Liver (tissue), 9 donors: Measurements from ENCODE around the gene NTM. TPM values are rescaled to one million over a fixed set of nuclear protein-coding genes. Genes with fewer than 3 reads are reported as not detected.

ENCODE experiments used
- DNase-seq: peaks from one replicate; pipeline ENCODE4 v3.0.0-alpha.2; 2017; ENCODE audit warnings: low spot score
- H3K27ac ChIP-seq, 2 donors: one replicate each; pipeline ENCODE4 v1.7.0; 2013; ENCODE audit warnings: inconsistent platforms in 2 of 2, low read length in 2 of 2, control low read depth in 1 of 2, low read depth in 1 of 2, mild to moderate bottlenecking in 1 of 2
- H3K27me3 ChIP-seq, 4 donors: one replicate each; pipeline versions ENCODE4 v1.6.1 to v1.7.0; 2013; ENCODE audit warnings: low read length in 3 of 4, inconsistent platforms in 1 of 4, mild to moderate bottlenecking in 1 of 4, moderate library complexity in 1 of 4; ENCODE audit not compliant: control insufficient read depth in 4 of 4, insufficient read depth in 4 of 4
- H3K36me3 ChIP-seq, 4 donors: one replicate each; pipeline versions ENCODE4 v1.6.1 to v1.7.0; 2013; ENCODE audit warnings: low read length in 3 of 4, mild to moderate bottlenecking in 3 of 4, low read depth in 1 of 4, moderate library complexity in 1 of 4; ENCODE audit not compliant: control insufficient read depth in 4 of 4, insufficient read depth in 3 of 4
- H3K4me1 ChIP-seq, 4 donors: one replicate each; pipeline versions ENCODE4 v1.6.1 to v1.7.0; 2013; ENCODE audit warnings: low read length in 3 of 4, mild to moderate bottlenecking in 3 of 4, moderate library complexity in 1 of 4; ENCODE audit not compliant: control insufficient read depth in 4 of 4, insufficient read depth in 4 of 4
- H3K4me3 ChIP-seq, 3 donors: one replicate each; pipeline versions ENCODE4 v1.6.1 to v1.7.0; 2013; ENCODE audit warnings: low read length in 3 of 3, control low read depth in 1 of 3, low read depth in 1 of 3, mild to moderate bottlenecking in 1 of 3
- H3K9ac ChIP-seq, 2 donors: one replicate each; pipeline ENCODE4 v1.7.0; 2013; ENCODE audit warnings: low read length in 2 of 2, mild to moderate bottlenecking in 2 of 2, moderate library complexity in 2 of 2, control low read depth in 1 of 2, low read depth in 1 of 2
- H3K9me3 ChIP-seq, 4 donors: one replicate each; pipeline versions ENCODE4 v1.6.1 to v1.7.0; 2013; ENCODE audit warnings: low read length in 3 of 4; ENCODE audit not compliant: control insufficient read depth in 4 of 4
- ATF3 ChIP-seq: IDR thresholded peaks from 2 replicates; pipeline ENCODE4 v1.6.1; 2016; ENCODE audit warnings: antibody characterized with exemption
- CTCF ChIP-seq: fragments of 150-350 bp; IDR thresholded peaks from 2 replicates; pipeline ENCODE4 v1.5.1; 2017; ENCODE audit warnings: improper control_type of control experiment, low read depth, low read length; ENCODE audit not compliant: missing input control
- EGR1 ChIP-seq, 2 donors: IDR thresholded peaks; 2 replicates each; pipeline ENCODE4 v1.6.1; 2016 to 2018; ENCODE audit warnings: antibody characterized with exemption in 2 of 2, low read depth in 2 of 2
- FOXA1 ChIP-seq: IDR thresholded peaks from 2 replicates; pipeline ENCODE4 v1.6.1; 2016; ENCODE audit warnings: antibody characterized with exemption
- FOXA2 ChIP-seq: IDR thresholded peaks from 2 replicates; pipeline ENCODE4 v1.6.1; 2016; ENCODE audit warnings: antibody characterized with exemption
- GABPA ChIP-seq, 2 donors: IDR thresholded peaks in 1 of 2; conservative IDR thresholded peaks in 1 of 2; 2 replicates each; pipeline ENCODE4 v1.6.1; 2016; ENCODE audit warnings: antibody characterized with exemption in 2 of 2, mild to moderate bottlenecking in 1 of 2, moderate library complexity in 1 of 2
- HNF4A ChIP-seq, 2 donors: conservative IDR thresholded peaks; 2 replicates each; pipeline ENCODE4 v1.6.1; 2016; ENCODE audit warnings: antibody characterized with exemption in 2 of 2, mild to moderate bottlenecking in 2 of 2
- HNF4G ChIP-seq: IDR thresholded peaks from 2 replicates; pipeline ENCODE4 v1.6.1; 2016; ENCODE audit warnings: antibody characterized with exemption
- JUND ChIP-seq, 2 donors: IDR thresholded peaks; 2 replicates each; pipeline ENCODE4 v1.6.1; 2016; ENCODE audit warnings: antibody characterized with exemption in 2 of 2
- NR2F2 ChIP-seq: IDR thresholded peaks from 2 replicates; pipeline ENCODE4 v1.6.1; 2016; ENCODE audit warnings: antibody characterized with exemption
- RAD21 ChIP-seq, 2 donors: IDR thresholded peaks; 2 replicates each; pipeline ENCODE4 v1.6.1; 2016; ENCODE audit warnings: antibody characterized with exemption in 2 of 2, mild to moderate bottlenecking in 2 of 2
- REST ChIP-seq: IDR thresholded peaks from 2 replicates; pipeline ENCODE4 v1.6.1; 2016; ENCODE audit warnings: antibody characterized with exemption, mild to moderate bottlenecking
- RXRA ChIP-seq, 2 donors: IDR thresholded peaks; 2 replicates each; pipeline ENCODE4 v1.6.1; 2017 to 2018; ENCODE audit warnings: antibody characterized with exemption in 2 of 2, mild to moderate bottlenecking in 1 of 2
- SP1 ChIP-seq: IDR thresholded peaks from 2 replicates; pipeline ENCODE4 v1.6.1; 2018; ENCODE audit warnings: antibody characterized with exemption, mild to moderate bottlenecking
- TAF1 ChIP-seq: conservative IDR thresholded peaks from 2 replicates; pipeline ENCODE4 v1.6.1; 2016; ENCODE audit warnings: antibody characterized with exemption, mild to moderate bottlenecking
- YY1 ChIP-seq: IDR thresholded peaks from 2 replicates; pipeline ENCODE4 v1.6.1; 2016; ENCODE audit warnings: antibody characterized with exemption, mild to moderate bottlenecking
- WGBS: extraction: QIAGEN DNeasy Blood & Tissue Kit; methylation state at CpG from one replicate; pipeline ENCODE4 v1.1.7; 2013; 5-methylcytosine and 5-hydroxymethylcytosine counted together
- polyA plus RNA-seq, 2 donors: library from polyadenylated mRNA; stranded (reverse) in 1 of 2; unstranded in 1 of 2; fragments of 200-250 nt in 1 of 2; fragments of >200 nt in 1 of 2; fragmentation: Nextera tagmentation in 1 of 2; extraction: Ambion mirVana in 1 of 2; gene quantifications; one replicate each; pipeline versions ENCODE4 v1.2.1 to v1.2.3, GENCODE V29; 2013 to 2015
- total RNA-seq, 2 donors: library from RNA; depleted of rRNA; stranded (reverse); fragments of >200 nt; gene quantifications; one replicate each; pipeline ENCODE4 v1.2.3, GENCODE V29; 2014
- TF ChIP-seq, protein P1 (sequence below): IDR thresholded peaks from 2 replicates; pipeline ENCODE4 v1.6.1; 2016; ENCODE audit warnings: antibody characterized with exemption
- TF ChIP-seq, protein P2 (sequence below): IDR thresholded peaks from 2 replicates; pipeline ENCODE4 v1.6.1; 2016; ENCODE audit warnings: antibody characterized with exemption
- donor health status: healthy.
- donor health status: healthy.
- donor health status: healthy.
- donor health status: healthy.
- donor health status: healthy.

NTM gene
- total and polyA plus RNA-seq, 4 donors: 0.08 to 1.1 (median 0.08) TPM; not detected in 1

- TF ChIP-seq REST (no peak), EGR1 (IDR thresholded peaks at IDR 0.05; ENCODE audit: low read depth in 2 of 2) (no peak), FOXA1 (no peak), RAD21 (IDR thresholded peaks at IDR 0.05) (no peak), HNF4G (no peak), GABPA (IDR thresholded peaks at IDR 0.05 in 1 of 2, conservative IDR thresholded peaks at IDR 0.05 in 1 of 2) (no peak), YY1 (no peak), TAF1 (no peak)
- TF ChIP-seq, protein P1, sequence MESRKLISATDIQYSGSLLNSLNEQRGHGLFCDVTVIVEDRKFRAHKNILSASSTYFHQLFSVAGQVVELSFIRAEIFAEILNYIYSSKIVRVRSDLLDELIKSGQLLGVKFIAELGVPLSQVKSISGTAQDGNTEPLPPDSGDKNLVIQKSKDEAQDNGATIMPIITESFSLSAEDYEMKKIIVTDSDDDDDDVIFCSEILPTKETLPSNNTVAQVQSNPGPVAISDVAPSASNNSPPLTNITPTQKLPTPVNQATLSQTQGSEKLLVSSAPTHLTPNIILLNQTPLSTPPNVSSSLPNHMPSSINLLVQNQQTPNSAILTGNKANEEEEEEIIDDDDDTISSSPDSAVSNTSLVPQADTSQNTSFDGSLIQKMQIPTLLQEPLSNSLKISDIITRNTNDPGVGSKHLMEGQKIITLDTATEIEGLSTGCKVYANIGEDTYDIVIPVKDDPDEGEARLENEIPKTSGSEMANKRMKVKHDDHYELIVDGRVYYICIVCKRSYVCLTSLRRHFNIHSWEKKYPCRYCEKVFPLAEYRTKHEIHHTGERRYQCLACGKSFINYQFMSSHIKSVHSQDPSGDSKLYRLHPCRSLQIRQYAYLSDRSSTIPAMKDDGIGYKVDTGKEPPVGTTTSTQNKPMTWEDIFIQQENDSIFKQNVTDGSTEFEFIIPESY: no peak
- TF ChIP-seq, protein P2, sequence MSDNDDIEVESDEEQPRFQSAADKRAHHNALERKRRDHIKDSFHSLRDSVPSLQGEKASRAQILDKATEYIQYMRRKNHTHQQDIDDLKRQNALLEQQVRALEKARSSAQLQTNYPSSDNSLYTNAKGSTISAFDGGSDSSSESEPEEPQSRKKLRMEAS: no peak
- no peak overlapping the region for H3K4me3 ChIP-seq
- H3K9me3 ChIP-seq: peaks cover 0 to 2% (median 0%) of the 10 kb centered on the region in 4 donors
- no peaks in the 10 kb centered on the region for H3K4me1 ChIP-seq
- WGBS: 79% methylated on average over 7 of the region's 7 CpGs
- H3K9ac ChIP-seq: no peak overlapping the region
- no peak overlapping the region for H3K27ac ChIP-seq
- peaks cover 0 to 4% (median under 1%) of the 10 kb centered on the region in 4 donors for H3K27me3 ChIP-seq
- DNase-seq: no peak
- no peaks in the 10 kb centered on the region for H3K36me3 ChIP-seq
Measured at GRCh38 chr11:131393691-131394090, 23.3 kb downstream of the NTM start.

- no peak overlapping the region for H3K4me3 ChIP-seq
- no peak overlapping the region for H3K27ac ChIP-seq
- H3K36me3 ChIP-seq: no peaks in the 10 kb centered on the region
- WGBS: 62% methylated on average over 3 of the region's 3 CpGs
- peaks cover 0 to 14% (median 0%) of the 10 kb centered on the region in 4 donors for H3K27me3 ChIP-seq
- no peaks in the 10 kb centered on the region for H3K9me3 ChIP-seq
- H3K4me1 ChIP-seq: no peaks in the 10 kb centered on the region
- H3K9ac ChIP-seq: no peak overlapping the region
- no peak for DNase-seq
- TF ChIP-seq JUND (IDR thresholded peaks at IDR 0.05): no peak
- TF ChIP-seq HNF4A (conservative IDR thresholded peaks at IDR 0.05): no peak
- TF ChIP-seq ATF3: no peak
- TF ChIP-seq FOXA2: no peak
- no peak for TF ChIP-seq TAF1
- no peak for TF ChIP-seq HNF4G
- TF ChIP-seq RAD21 (IDR thresholded peaks at IDR 0.05): no peak
- no peak for TF ChIP-seq YY1
- TF ChIP-seq GABPA (IDR thresholded peaks at IDR 0.05 in 1 of 2, conservative IDR thresholded peaks at IDR 0.05 in 1 of 2): no peak
- TF ChIP-seq, protein P1: no peak
- TF ChIP-seq FOXA1: no peak
- TF ChIP-seq CTCF: no peak
- no peak for TF ChIP-seq EGR1 (IDR thresholded peaks at IDR 0.05; ENCODE audit: low read depth in 2 of 2)
- no peak for TF ChIP-seq REST
- TF ChIP-seq, protein P2: no peak
- TF ChIP-seq RXRA (IDR thresholded peaks at IDR 0.05): no peak
- no peak for TF ChIP-seq NR2F2
- no peak for TF ChIP-seq SP1
Measured at GRCh38 chr11:131397675-131398074, 27.3 kb downstream of the NTM start.
